Neural cell (in vitro differentiated cells): ENCODE measurements around the gene VIM. TPM values are rescaled to one million over a fixed set of nuclear protein-coding genes. Genes with fewer than 3 reads are reported as not detected.
"Not testable (repeated sequence)": the region's sequence is repeated elsewhere in the genome, so short reads cannot be mapped to it uniquely, and the experiment has no call there.

ENCODE experiments used
- H2AFZ ChIP-seq: fragments of 200-600, 300-800 bp; sonication (generic), shearing (Covaris generic); 2 replicates; pipeline ENCODE4 v1.6.0; 2014; ENCODE audit warnings: low read depth, mild to moderate bottlenecking, antibody characterized with exemption, low read length, moderate library complexity
- H3F3A ChIP-seq: fragments of 200-600 bp; shearing (Covaris generic); 2 replicates; pipeline ENCODE4 v1.6.1; 2016; ENCODE audit warnings: mild to moderate bottlenecking, moderate library complexity, mixed read lengths, antibody characterized with exemption, low read length; ENCODE audit not compliant: insufficient read depth, poor library complexity, severe bottlenecking
- H3K27ac ChIP-seq: fragments of 200-600, 300-800 bp; sonication (generic), shearing (Covaris generic); 2 replicates; pipeline ENCODE4 v1.5.1; 2014; ENCODE audit warnings: mild to moderate bottlenecking, low read length, moderate library complexity
- H3K27me3 ChIP-seq: fragments of 300-800, 200-600 bp; sonication (generic), shearing (Covaris generic); 2 replicates; pipeline ENCODE4 v1.6.0; 2014; ENCODE audit warnings: mild to moderate bottlenecking, low read depth, low read length, moderate library complexity; ENCODE audit not compliant: insufficient read depth
- H3K36me3 ChIP-seq: fragments of 300-800, 200-600 bp; sonication (generic), shearing (Covaris generic); 2 replicates; pipeline ENCODE4 v1.5.1; 2014; ENCODE audit warnings: mild to moderate bottlenecking, antibody characterized with exemption, low read length, moderate library complexity; ENCODE audit not compliant: insufficient read depth
- H3K4me2 ChIP-seq: fragments of 300-800, 200-600 bp; sonication (generic), shearing (Covaris generic); 2 replicates; pipeline ENCODE4 v1.6.0; 2014; ENCODE audit warnings: mild to moderate bottlenecking, low read length
- H3K4me3 ChIP-seq: fragments of 300-800, 200-600 bp; sonication (generic), shearing (Covaris generic); 2 replicates; pipeline ENCODE4 v1.5.1; 2014; ENCODE audit warnings: mild to moderate bottlenecking, low read length, moderate library complexity
- H3K79me2 ChIP-seq: fragments of 200-600 bp; shearing (Covaris generic); replicated peaks from 2 replicates; pipeline ENCODE4 v1.6.0; 2014; ENCODE audit warnings: mild to moderate bottlenecking, low read length, moderate library complexity; ENCODE audit not compliant: insufficient read depth
- H3K9ac ChIP-seq: fragments of 300-800, 200-600 bp; sonication (generic), shearing (Covaris generic); 2 replicates; pipeline ENCODE4 v1.6.1; 2016; ENCODE audit warnings: mild to moderate bottlenecking, low read length, mixed read lengths
- H3K9me2 ChIP-seq: fragments of 200-600 bp; shearing (Covaris generic); 2 replicates; pipeline ENCODE4 v1.6.1; 2016; ENCODE audit warnings: mild to moderate bottlenecking, low read length, mixed read lengths; ENCODE audit not compliant: insufficient read depth
- H3K9me3 ChIP-seq: fragments of 200-600, 300-800 bp; sonication (generic), shearing (Covaris generic); 2 replicates; pipeline ENCODE4 v1.6.1; 2016; ENCODE audit warnings: mild to moderate bottlenecking, mixed run types, low read length, moderate library complexity, mixed read lengths
- H4K20me1 ChIP-seq: fragments of 200-600 bp; shearing (Covaris generic); 2 replicates; pipeline ENCODE4 v1.6.1; 2016; ENCODE audit warnings: mild to moderate bottlenecking, mixed run types; ENCODE audit not compliant: insufficient read depth
- EP300 ChIP-seq: fragments of 450-650 bp; conservative IDR thresholded peaks from 2 replicates; pipeline ENCODE4 v1.6.1; 2014; ENCODE audit warnings: antibody characterized with exemption, mild to moderate bottlenecking, moderate library complexity; ENCODE audit not compliant: poor library complexity, severe bottlenecking
- EZH2 ChIP-seq: fragments of 200-600, 300-800 bp; shearing (Covaris generic), sonication (generic); IDR thresholded peaks from 2 replicates; pipeline ENCODE4 v1.6.1; 2014; ENCODE audit warnings: antibody characterized with exemption, low read length, borderline replicate concordance, mild to moderate bottlenecking; ENCODE audit not compliant: insufficient read depth, poor library complexity, severe bottlenecking
- MXI1 ChIP-seq: fragments of 450-650 bp; conservative IDR thresholded peaks from 2 replicates; pipeline ENCODE4 v1.6.1; 2014; ENCODE audit warnings: antibody characterized with exemption, mild to moderate bottlenecking; ENCODE audit not compliant: poor library complexity, severe bottlenecking
- POLR2AphosphoS5 ChIP-seq: IDR thresholded peaks from 2 replicates; pipeline ENCODE4 v1.6.1; 2012
- RAD21 ChIP-seq: fragments of 450-650 bp; conservative IDR thresholded peaks from 2 replicates; pipeline ENCODE4 v1.6.1; 2014; ENCODE audit warnings: antibody characterized with exemption, mild to moderate bottlenecking, moderate library complexity
- SMC3 ChIP-seq: fragments of 450-650 bp; conservative IDR thresholded peaks from 2 replicates; pipeline ENCODE4 v1.6.1; 2014; ENCODE audit warnings: antibody characterized with exemption, mild to moderate bottlenecking, moderate library complexity; ENCODE audit not compliant: poor library complexity
- TAF1 ChIP-seq: IDR thresholded peaks from 2 replicates; pipeline ENCODE4 v1.6.1; 2012; ENCODE audit warnings: low read depth
- polyA plus RNA-seq: library from polyadenylated mRNA; depleted of rRNA; stranded (reverse); fragments of >200 nt; gene quantifications from 2 replicates; pipeline ENCODE4 v1.2.3, GENCODE V29; 2014
- TF ChIP-seq, protein P1 (sequence below): IDR thresholded peaks from 2 replicates; pipeline ENCODE4 v1.6.1; 2012; ENCODE audit warnings: borderline replicate concordance
- TF ChIP-seq, protein P2 (sequence below): fragments of 450-650 bp; IDR thresholded peaks from 2 replicates; pipeline ENCODE4 v1.5.1; 2014; ENCODE audit warnings: antibody characterized with exemption, mild to moderate bottlenecking, moderate library complexity; ENCODE audit not compliant: poor library complexity, severe bottlenecking

VIM gene
- polyA plus RNA-seq, 1 donor from 2014 or later = 170 TPM

DNA sequence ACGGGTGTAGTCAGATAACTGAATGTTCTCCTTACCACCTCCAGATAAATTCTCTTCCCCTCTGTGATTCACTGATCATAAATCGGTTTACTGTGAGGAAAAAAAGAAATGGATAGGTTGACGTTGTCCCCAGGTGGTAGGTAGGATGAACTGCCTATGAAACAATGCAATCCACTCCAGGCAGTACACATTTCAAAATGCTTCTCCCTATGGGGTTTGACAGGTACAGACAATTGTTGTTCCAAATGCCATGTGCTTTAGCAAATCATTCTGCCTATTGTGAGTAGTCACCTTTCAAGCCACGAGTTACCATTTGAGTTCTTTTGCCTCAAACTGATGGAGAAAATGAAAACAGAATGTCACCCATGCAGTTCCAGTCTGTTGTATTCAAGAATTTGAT lies 21.8 kb downstream of the VIM start:
- Histone ChIP-seq H3K4me2 (no peak overlapping the region), H3K79me2 (no peaks in the 10 kb centered on the region), H3K27ac (no peak overlapping the region), H3K27me3 (no peaks in the 10 kb centered on the region), H3K9me3 (no peaks in the 10 kb centered on the region), H4K20me1 (no peaks in the 10 kb centered on the region), H3K9ac (no peak overlapping the region), H3K4me3 (no peak overlapping the region), H3F3A (no peaks in the 10 kb centered on the region), H3K36me3 (no peaks in the 10 kb centered on the region), H2AFZ (no peak overlapping the region), H3K9me2 (no peaks in the 10 kb centered on the region)
- TF ChIP-seq TAF1 = no peak
- peak; percentile 69 for TF ChIP-seq SMC3
- peak; percentile 91 for TF ChIP-seq POLR2AphosphoS5
- peak; percentile 74 for TF ChIP-seq RAD21
- TF ChIP-seq EP300 = peak; percentile 95
- TF ChIP-seq, protein P1, sequence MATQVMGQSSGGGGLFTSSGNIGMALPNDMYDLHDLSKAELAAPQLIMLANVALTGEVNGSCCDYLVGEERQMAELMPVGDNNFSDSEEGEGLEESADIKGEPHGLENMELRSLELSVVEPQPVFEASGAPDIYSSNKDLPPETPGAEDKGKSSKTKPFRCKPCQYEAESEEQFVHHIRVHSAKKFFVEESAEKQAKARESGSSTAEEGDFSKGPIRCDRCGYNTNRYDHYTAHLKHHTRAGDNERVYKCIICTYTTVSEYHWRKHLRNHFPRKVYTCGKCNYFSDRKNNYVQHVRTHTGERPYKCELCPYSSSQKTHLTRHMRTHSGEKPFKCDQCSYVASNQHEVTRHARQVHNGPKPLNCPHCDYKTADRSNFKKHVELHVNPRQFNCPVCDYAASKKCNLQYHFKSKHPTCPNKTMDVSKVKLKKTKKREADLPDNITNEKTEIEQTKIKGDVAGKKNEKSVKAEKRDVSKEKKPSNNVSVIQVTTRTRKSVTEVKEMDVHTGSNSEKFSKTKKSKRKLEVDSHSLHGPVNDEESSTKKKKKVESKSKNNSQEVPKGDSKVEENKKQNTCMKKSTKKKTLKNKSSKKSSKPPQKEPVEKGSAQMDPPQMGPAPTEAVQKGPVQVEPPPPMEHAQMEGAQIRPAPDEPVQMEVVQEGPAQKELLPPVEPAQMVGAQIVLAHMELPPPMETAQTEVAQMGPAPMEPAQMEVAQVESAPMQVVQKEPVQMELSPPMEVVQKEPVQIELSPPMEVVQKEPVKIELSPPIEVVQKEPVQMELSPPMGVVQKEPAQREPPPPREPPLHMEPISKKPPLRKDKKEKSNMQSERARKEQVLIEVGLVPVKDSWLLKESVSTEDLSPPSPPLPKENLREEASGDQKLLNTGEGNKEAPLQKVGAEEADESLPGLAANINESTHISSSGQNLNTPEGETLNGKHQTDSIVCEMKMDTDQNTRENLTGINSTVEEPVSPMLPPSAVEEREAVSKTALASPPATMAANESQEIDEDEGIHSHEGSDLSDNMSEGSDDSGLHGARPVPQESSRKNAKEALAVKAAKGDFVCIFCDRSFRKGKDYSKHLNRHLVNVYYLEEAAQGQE = no peak
- peak; percentile 77 for TF ChIP-seq MXI1
- TF ChIP-seq EZH2 = no peak
- TF ChIP-seq, protein P2, sequence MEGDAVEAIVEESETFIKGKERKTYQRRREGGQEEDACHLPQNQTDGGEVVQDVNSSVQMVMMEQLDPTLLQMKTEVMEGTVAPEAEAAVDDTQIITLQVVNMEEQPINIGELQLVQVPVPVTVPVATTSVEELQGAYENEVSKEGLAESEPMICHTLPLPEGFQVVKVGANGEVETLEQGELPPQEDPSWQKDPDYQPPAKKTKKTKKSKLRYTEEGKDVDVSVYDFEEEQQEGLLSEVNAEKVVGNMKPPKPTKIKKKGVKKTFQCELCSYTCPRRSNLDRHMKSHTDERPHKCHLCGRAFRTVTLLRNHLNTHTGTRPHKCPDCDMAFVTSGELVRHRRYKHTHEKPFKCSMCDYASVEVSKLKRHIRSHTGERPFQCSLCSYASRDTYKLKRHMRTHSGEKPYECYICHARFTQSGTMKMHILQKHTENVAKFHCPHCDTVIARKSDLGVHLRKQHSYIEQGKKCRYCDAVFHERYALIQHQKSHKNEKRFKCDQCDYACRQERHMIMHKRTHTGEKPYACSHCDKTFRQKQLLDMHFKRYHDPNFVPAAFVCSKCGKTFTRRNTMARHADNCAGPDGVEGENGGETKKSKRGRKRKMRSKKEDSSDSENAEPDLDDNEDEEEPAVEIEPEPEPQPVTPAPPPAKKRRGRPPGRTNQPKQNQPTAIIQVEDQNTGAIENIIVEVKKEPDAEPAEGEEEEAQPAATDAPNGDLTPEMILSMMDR = peak; percentile 72

DNA sequence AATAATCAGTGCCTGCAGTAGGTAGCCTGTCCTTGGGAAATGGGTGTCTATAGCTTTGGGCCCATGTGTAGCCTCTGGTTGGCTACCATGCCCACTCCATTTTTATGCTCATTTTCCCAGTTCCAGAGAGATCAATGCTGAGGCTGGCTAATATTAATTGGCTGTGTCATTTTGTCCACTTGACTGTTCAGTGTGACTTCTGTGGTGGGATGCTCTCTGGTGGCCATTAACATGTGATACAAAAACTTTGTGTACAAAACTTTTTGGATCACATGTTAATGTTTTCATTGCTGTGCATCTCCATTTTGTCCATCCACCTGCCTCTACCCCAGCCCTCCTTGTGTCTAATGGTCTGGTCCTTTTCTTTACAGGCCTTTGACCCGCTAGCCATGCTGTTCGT lies 22.7 kb downstream of the VIM start:
- H3K79me2 ChIP-seq = no peaks in the 10 kb centered on the region
- H3K9ac ChIP-seq = no peak overlapping the region
- TF ChIP-seq TAF1 (no peak), EP300 (no peak)
- TF ChIP-seq, protein P2 = no peak
- no peaks in the 10 kb centered on the region for H4K20me1 ChIP-seq
- no peak overlapping the region for H3K4me3 ChIP-seq
- H3K27me3 ChIP-seq = no peaks in the 10 kb centered on the region
- H3K36me3 ChIP-seq = no peaks in the 10 kb centered on the region
- H3K27ac ChIP-seq = no peak overlapping the region
- no peaks in the 10 kb centered on the region for H3F3A ChIP-seq
- H3K9me2 ChIP-seq = no peaks in the 10 kb centered on the region
- no peak overlapping the region for H2AFZ ChIP-seq
- no peaks in the 10 kb centered on the region for H3K9me3 ChIP-seq
- H3K4me2 ChIP-seq = no peak overlapping the region

DNA sequence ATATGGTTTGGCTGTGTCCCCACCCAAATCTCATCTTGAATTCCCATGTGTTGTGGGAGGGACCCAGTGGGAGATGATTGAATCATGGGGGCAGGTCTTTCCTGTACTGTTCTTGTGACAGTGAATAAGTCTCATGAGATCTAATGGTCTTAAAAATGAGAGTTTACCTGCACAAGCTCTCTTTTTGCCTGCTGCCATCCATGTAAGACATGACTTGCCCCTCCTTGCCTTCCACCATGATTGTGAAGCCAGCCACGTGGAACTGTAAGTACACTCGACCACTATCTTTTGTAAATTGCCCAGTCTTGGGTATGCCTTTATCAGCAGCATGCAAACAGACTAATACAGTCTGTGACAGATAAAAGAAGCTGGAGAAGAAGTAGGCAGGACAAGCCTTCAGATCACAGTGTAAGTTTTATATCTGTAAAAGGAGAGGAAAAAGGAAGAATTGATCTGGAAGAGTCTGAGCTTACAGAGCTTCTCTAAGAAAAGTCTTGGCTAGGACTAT lies 26.6 kb downstream of the VIM start:
- not testable (repeated sequence) for H3K79me2 ChIP-seq, H3K4me3 ChIP-seq, H3K9me3 ChIP-seq, H2AFZ ChIP-seq, H3K27ac ChIP-seq, H3K9ac ChIP-seq, H3K9me2 ChIP-seq, H3K4me2 ChIP-seq, H3K27me3 ChIP-seq, H3K36me3 ChIP-seq, H4K20me1 ChIP-seq, H3F3A ChIP-seq
